ENCODE data around the gene SNX20.

GRCh38 chr16:50662306-50662940 is 18.7 kb downstream of the SNX20 start:
- TF ChIP-seq YY1 (IDR thresholded peaks at IDR 0.05; ENCODE audit: insufficient read depth, insufficient read length) (no peak), ZNF274 (IDR thresholded peaks at IDR 0.05; ENCODE audit: low read depth, low read length) (no peak)
